GM21360 (cell line): ENCODE measurements around the gene TMEM119.

ENCODE experiments used
- ATAC-seq: cut with Tn5 transposase; IDR thresholded peaks from one replicate; pipeline ENCODE4 v1.9.1; 2021; ENCODE audit warnings: mild to moderate bottlenecking, moderate library complexity; ENCODE audit not compliant: unreplicated experiment

Gene TMEM119, protein sequence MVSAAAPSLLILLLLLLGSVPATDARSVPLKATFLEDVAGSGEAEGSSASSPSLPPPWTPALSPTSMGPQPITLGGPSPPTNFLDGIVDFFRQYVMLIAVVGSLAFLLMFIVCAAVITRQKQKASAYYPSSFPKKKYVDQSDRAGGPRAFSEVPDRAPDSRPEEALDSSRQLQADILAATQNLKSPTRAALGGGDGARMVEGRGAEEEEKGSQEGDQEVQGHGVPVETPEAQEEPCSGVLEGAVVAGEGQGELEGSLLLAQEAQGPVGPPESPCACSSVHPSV

DNA sequence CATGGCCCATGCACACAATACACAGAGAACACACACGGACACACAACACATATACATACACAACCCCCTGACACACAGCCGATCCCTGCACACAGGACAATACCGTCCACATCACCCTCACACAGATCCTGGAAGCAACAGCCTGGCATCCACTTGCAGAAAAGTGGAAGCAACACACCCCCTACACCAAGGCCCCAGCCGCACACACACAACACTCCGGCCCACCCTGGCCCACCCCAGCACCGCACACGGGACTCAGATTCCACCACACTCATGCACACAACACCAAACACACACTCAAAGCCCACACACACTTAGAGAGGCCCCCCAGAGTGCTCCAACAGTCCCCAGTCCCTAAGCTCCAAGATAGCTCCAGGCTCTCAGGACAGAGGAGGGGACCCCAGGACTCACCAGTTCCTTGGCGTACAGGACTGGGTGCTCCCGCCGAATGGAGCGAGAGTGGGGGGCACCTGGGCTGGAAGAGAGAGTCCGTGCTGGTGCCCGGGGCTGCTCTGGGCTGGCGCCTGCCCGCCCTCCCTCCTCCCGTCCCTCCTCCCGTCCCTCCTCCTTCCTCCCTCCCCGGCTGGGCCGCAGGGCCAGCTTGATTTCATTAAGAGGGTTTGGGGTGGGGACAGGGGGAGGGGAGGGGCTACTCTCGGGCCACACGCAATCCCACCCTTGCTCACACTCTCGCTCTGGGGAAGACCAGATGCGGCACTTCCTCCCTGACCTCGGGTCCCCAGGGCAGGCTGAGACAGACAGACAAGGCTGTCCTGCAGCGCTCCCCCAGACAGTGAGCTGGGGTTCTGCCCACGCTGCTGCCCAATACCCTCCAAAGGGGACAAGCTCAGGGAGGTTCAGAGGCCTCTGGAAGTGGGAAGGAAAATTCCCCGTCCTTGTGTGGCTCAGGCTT is at the start of gene TMEM119:
Gene TMEM119, minus strand, starts transcription at position 526 of the 913 bp plus-strand sequence. CDS start 5,701 bp downstream, outside the sequence.
- ATAC-seq: no peak

DNA sequence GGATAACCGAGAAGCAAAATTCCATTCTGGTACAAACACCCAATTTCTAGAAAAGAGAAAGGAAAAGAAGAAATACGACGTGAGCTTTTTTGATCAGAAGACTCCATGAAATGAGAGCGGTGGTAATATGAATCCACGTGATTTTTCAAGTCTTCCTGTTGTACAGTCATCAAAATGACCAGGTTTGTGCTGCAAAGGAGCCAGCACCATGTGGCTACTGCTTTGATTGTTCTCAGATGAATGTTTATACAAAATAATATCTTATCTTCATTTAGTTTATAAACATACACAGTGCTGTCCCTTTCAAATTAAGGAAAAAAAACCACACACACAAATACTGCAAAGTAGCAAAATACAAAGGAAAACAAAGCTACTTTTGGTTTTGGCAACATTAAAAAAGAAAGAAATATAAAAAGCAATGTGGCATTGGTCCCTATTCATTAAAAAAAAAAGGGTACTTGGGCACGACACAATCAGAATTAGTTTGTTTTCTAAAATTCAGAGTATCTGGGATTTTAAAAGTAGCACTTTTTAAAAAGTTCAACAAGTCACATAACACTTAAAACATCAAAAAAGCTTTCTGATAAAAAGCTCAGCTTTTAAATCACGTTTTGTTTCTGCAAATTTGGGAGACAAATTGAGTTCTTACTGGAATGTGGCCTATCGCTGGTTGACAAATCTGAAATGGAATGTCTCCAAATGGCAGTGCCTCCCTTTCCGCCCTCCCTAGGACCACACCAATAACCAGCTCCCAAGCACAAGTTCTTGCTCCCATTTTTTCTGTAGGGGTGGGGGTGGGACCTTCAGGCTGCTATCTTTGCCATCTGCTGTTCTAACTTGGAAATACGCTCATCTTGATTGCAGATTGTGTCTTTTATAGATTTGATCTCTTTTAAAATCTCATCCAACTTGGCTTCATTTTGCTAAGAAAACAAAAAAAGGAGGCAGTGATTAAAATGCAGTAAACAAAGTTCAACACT is 49.0 kb upstream of the TMEM119 start:
- no peak for ATAC-seq

DNA sequence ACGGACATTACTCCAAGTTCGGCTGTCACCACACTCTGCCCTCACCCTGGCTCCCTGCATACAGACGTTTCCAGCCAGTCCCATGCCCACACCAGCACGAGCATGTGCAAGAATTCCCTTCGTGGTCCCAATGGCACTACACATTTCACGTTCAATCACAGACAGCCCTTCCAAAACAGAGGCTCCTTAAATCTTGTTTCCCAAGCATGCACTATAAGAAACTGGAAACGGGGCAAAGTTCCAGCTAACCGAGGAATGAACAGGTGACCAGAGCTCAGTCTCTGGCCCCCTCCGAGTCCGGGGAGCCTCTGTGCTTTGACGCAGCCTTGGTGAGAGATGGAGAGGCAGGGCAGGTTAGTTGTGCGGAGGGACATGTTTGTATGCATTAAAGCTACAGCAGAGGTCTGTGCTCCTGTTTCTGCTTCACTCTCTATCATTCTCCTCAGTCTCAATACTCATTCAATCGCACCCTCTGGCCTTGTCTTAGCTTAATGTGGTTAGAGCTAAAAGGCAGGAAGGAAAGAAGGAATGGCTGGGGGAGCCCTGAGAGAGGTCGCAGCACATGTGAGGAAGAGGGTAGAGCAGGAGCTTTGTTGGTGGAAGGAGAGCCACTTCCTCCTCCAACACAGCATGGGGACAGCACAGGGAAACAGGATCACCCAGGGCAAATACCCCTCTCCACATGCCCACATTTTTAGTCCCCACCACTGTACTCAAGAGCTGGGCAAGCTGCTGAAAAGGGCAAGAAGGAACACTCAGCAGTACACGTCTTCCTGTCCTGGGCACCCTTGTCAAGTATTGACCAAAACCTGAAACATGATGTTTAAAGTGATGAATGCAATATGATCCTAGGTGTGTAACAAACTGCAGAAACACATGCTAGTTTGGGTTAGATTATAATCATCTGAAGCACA is 48.1 kb upstream of the TMEM119 start:
- no peak for ATAC-seq

DNA sequence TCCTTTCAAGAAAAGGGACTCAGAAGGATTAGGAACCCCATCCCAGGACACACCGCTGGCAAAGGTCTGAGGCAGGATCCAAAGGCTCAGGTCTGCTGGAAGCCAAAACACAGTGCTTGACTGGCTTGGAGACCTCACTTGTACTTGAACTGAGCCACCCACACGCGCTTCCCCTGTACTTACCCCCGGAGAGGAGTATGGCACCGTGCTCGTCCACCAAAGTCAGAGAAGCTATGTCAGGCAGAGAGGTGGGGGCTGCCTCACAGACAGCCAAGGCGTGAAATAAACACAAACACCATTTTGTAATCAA is 46.9 kb upstream of the TMEM119 start:
- ATAC-seq: no peak

DNA sequence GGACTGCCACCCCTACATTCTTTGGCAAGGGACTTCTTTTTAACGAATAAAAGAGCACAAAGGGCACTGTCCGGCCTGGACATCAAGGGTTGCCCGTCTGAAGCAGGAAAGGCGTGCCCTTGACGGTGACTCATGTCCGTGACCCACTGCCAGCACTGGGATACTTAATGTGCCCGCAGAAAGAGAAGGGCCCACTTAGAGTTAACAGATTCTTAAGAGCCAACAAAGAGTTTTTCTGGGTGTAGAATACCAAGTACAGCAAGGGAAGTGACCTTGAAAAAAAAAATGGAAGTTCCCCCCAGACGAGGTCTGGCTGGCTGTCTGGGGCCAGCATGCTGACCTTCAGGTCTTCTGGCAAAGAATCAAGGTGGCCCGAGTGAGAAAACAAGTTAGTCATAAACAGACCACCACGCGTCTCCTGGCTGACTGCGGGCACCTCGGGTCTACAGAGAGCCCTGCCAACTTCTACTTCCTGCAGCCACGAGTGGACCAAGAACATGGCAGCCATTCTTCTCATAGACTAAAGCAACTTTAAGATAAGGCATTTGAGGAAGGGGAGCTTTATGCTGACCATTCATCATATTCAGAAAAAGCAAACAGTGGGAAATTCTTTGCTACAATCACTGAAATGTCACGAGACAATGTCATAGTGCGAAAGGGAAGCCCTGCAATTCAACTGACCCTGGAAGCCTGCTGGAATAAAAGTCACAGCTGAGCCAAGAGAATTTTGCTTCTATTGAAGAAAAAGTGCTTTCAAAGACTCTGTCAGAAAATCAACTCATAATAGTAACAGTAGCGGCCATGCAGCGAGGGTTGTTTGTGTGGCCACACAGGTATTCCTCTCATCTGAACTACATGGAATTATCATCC is 46.3 kb upstream of the TMEM119 start:
- no peak for ATAC-seq

DNA sequence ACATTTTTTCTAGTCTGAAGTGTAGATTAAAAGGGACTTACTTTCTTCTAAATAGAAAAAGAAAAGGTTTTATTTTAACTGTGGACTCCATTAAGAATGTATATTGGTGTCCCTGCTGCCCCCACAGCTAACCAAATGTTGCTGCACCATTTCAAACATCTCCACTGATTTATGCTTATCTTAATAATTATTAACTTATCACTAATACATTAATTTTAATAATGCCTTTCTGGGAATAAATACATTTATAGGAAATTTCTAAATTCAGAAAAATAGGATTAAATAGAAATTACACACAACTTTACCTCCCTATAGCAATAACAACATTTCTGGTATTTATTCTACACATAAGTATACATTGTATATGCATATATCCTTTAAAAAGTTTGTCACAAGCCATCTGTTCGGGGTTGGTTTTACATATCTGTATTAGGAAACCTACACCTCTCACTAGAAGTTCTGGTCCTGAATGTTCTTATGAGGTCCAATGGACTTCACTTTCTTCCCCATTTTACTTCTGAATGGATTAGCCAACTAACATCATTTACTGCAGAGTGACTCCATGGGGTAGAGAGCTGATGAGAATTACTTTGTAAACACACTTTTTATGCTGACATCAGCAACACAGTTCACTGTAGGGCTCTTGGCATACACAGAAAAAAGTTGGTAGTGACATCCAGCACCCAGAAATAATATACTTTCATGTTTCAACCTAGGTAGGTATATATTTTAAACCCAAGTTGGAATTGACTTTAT is 45.2 kb upstream of the TMEM119 start:
- ATAC-seq: no peak

DNA sequence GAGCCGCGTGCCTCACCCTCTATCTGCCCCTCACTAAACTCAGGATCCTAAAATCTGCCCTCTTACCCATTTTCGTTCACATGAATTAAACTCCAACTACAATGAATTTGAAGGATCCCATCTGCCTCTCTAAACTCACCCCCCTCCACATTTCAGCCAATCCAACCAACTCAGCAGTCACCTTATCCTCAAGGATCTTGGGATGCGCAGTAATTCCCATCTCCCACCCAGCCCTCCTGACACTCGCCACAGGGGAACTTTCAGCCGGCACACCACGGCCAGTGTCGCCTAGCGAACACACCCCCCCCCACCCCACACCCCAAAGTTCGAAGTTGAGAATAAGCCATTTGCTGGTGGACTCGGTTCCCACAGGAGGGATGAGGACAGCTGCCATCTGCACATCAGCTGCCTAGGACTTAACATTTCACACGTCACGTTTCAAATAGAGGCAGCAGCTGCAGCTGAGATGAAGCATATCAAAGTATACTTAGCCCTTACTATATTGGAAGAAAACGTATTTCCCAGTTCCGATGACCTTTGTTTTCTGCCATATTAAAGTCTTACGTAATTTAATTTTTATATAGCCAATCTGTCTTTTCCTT is 44.5 kb upstream of the TMEM119 start:
- no peak for ATAC-seq

DNA sequence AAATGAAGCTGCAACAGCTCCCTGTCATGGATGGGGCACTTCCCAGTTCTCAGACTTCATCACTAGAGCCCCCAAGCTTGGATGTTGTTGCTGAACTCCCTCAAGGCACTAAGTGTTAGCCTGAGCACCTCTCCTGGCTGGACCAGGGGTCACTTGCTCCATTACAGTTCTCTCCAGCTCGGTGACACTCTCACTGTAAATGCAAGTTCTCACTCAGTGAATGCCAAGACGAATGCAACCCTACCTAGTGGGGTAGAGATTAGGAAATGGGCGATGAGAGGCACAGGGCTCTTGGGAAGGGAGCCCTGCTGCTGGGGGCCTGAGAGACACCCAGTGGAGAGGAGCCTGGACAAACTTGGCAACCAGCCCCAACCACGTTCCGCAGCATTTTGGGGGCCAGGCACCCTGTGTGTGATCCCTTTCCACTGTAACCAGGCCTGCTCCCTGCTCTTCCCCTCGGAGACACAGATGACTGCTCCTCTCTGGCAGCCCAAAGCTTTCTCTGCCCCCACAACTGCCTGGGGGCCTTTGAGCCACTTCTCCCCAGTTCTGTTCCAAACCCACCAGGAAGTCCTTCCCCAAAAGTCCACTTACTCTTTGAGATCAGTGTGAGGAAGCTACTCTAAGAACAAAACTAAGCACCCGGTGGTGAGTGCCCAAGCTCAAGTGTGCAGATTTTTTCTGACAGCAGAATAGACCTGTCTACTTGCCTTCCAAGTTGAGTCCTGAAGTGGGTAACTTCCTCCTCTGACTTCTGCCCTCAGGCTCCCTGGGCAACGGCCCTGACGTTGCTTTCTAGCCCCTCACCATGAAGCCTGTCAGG is 43.8 kb upstream of the TMEM119 start:
- ATAC-seq: no peak

DNA sequence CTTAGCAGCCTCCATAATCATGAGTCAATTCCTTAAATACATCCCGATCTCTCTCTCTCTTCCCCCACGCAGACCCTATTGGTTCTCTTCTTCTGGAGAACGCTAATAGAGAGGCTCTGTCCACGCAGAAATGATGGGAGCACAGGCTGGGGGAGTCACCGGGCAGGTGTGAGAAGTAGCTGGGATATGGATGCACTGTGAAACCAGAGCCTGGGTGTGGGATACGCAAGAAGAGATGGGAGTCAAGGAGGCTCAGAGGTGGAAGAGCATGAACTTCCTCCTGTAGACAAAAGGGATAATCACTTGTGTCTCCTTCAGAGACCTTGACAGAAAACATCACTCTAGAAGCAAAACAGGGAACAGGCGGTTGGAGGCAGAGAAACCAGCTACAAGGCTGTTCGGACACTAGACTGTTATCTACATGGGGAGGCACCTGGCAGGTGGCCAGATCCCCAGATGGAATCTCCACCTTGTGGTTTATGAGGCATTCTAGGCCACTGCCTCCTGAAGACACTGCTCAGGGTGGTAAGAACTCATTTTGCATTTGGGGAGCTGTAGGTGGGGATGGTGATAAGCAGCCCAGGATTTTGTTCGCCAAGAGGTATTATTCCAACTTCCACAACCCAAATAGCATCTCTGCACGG is 43.0 kb upstream of the TMEM119 start:
- ATAC-seq: no peak

DNA sequence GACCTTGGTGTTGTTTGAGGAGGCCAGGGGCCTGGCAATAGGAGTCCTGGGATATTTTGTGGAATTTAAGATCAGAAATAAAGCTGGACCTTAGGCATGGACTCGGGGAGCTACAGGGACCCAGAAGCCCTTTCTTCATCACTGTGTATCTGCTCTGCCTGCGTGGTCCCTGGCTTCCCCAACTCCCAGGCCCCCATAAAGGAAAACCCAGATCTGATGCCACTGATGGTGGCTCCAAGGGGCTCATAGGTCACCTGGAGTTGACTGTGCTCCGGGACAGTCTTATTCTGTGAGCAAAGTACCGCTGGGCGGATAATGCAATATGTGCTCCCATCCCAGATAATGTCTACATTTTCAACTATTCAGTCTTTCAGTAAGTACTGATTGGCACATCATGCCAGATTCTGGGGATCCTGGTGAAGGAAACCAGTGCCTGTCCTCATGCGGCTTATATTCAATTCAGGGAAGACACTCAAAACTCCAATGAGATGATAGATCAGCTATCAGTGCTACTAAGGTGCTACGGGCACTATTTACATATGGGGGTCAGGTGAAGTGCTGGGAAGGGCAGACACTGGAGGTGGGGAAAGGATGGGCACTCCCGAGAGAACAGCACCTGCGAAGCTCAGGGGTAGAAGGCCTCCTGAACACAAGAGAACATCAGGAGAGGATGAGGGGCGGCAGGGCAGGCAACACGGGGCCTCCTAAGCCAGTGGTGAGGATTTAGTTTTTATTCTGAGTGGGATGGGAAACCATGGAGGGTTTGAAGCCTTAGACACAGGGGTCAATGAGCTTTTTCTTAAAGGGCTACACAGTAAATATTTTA is 41.3 kb upstream of the TMEM119 start:
- no peak for ATAC-seq

DNA sequence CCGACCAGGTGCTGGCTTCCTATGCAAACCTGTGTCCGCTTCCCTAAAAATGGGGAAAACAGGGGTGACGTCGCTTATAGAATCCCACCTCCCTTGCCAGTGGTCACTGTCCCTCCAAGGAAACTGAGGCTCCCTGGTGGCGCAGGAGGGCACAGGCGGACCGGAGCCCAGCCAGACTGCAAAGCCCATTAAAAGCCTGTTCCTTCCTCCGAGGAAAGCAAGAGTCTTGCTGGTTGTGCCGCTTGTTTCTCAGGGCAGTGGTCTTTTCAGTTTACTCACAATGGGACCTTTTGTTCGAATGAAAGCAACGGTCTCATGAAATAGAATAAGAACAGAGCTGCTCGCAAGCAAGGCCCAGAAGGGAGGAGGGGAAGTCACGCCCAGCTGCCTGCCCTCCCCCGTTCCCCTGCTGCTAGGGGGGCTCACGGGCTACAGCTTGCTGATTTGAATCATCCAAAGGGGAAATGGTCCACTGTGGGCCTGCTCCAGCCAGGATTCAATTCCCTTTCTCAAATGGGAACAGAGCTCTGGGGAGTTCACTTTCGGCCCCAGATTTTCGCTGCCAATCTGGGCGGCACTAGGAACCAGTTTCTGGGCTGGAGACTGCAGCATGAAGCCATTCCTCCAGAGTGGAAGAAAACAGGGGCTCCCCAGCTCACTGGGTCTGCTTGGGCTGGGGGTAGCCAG is 40.4 kb upstream of the TMEM119 start:
- ATAC-seq: no peak

DNA sequence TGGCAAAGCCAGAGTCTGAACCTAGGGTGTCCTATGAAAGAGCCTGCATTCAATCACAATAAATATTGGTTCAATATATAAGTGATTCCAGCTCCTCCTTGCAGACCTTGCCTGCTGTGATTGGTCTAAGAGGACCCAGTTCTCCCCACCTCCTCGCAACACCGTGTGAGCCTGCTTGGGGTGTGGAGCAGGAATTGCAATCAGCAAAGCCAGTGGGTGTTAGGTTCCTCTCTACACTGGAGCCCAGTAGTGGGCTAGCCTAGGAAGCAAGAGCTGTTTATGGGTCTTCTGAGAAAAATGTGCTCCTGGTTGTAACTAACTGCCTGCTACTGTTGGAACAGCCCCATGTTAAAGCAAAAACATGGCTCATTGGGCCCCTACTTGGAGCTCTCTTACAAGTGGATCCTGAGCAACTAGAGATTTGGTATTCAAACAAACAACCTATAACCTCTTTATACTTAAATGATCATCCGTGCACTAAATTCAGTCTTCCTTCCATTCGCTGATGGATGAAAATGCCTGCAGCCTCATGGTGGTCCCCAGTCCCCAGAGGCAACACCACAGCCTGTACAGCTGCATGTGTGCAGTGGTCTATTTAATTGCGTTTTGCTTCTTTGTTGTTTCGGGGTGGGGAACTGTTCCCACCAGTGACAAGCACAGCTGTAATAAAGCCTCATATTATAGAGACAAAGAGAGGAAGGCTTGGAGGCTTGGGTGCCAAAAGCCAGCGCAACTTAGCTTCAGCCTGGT is 39.5 kb upstream of the TMEM119 start:
- ATAC-seq: no peak

DNA sequence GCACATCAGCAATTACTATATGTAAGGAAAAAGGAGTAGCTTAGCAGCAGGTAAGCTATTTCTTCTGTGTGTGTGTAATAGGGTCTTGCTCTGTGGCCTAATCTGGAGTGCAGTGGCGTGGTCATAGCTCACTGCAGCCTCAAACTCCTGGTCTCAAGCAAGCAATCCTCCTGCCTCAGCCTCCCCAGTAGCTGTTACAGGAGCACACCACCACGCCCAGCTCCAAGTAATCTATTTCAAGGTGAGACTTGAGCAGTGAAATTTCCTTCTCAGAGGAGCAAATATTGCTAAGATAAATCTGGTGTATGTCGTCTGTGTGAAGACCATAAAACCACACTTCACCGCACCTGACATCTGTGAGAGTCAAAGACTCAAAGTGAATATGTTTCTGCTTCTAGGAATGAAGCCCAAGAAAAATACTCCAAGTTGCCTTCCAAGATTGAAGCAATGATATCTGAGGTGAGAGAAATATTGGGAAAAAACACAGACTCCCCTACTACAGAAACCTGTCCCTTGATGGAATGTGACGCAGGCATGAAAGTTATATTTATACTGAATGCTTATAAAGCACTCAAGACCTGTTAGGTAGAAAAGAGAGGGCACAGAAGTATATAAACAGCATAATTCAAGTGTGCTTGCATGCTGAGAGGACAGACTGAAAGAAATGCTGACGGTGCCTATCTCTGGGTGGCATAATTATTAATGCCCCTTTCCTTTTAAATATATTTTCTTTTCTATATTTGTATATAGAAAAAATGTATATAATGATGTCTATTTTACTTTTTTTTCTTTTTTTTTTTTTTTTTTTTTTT is 38.3 kb upstream of the TMEM119 start:
- no peak for ATAC-seq
